Epidermal melanocyte (primary cell): ENCODE measurements around the gene GNG11.

Experiments used
- DNase-seq: peaks from one replicate; pipeline ENCODE4 v3.0.0; 2011; ENCODE audit warnings: low spot score; ENCODE audit not compliant: insufficient read length

The GNG11 gene

DNA sequence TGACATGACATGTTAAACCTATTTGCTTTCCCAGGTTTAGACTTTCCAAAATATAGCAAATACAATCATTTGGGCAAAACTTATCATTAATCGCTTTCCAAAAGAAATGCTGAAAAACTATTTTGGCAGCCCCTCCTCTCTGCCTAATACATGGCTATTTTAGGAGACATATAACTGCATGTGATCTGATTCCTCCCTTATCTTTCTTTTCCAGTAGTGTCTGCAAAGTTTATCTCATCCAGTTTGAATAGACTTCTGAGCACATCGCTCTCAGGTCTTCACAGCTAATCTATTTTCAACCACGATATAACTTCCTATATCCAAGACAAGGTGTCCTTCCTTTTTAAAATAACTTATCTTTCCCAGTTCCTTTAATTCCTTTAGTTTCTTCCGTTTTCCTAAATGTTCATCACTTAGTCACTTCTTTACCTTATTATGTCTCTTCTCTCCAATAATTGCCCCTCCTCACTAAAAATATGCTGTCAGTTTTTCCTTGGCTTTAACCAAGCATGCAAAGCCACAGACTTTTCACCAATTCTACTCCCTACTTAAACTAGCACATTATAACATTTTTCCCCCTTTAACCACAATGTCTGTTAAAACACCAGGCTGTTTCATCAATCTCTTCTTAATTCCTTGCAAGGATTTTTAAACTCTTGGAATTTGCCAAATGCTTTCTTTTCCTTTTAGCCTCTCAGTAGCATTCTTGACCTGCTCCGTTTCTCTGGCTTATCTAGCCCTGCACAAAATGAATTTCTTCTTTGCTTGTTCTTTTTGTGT is 24.4 kb downstream of the GNG11 start:
- no peak for DNase-seq

DNA sequence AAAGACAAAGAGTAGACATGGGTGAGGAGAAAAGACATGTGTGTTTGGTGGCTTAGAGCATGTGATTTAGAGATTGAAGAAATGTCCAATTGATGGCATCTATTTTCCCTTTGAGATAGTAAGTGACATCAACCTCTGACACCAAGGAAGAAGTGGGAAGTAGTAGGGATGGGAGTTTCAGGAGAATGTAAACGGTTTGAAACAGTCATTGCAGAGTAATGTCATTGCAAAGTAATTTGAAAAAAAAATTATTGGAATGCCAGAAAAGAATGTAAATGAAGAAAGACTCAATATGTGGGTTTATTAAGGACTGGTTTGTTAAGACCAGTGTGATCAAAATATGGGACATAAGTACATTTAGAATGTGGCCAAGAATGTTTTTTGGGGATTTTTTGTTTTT is 26.6 kb downstream of the GNG11 start:
- DNase-seq, result no peak

DNA sequence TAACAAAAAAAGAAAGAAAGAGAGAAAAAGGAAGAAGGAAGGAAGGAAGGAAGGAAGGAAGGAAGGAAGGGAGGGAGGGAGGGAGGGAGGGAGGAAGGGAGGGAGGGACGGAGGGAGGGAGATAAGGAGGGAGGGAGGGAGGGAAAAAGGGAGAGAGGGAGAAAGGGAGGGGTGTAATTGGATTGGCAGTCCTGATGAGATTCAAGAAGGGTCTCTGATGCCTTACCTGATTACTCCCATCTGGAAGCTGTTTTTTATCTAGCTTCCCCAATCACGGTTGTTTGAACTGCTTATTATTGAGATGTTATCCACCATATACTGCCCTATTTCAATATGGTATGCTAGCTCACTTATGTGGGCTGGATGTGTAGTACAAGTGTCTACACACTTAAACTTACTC is 27.3 kb downstream of the GNG11 start:
- DNase-seq, result no peak

DNA sequence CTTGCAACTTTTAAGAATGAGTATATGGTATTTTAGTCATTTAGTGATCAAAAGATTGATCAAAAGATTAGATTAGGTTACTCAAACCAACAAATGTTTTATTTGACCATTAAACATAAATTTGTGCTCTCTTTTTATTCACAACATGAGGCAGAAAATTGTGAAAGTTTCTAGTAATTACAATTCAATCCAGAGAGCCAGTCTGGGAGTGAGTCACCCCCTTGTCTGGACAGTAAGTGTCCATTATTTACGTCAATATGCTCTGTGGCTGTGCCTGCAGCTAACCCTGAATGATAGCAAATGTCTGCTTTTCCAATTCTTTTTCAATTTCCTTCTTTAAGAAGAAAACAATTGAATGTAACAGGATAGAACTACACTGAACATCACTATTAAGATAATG is 27.9 kb downstream of the GNG11 start:
- no peak for DNase-seq

DNA sequence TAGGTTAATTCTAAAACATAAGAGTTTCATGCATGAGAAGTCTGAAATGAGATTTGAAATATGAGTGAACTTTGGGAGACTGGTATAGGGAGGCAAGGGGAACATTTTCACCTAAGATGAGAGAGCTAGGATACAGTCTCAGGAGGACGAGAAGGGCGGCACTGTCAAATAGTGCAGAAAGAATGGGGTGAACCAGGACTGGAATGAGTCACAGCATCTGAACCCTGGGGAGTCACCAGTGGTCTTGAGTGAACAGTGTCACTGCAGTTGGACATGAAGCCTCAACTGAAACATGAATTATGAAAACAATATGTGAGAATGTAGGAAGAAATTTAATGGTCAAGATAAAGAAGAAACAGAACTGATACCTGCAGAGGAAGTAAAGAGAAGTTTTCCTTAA is 33.8 kb downstream of the GNG11 start:
- no peak for DNase-seq

DNA sequence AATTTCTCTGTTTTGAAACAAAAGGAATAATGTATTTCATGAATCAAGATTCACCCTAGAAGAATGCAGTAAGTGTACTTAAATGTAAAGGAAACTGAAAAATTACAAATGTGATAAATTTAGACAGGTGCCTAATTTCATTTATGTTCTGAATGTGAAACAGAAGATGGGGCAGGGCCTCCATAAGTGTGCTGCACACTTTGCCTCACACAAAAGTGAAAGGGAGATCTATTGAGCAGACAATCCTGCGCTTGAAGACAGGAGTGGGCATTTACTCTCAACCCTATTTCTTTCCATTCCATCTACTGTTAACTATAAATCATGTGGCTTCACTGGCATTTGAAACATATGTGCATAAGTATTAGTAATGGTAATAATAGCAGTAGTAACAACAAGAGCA is 36.2 kb downstream of the GNG11 start:
- no peak for DNase-seq

DNA sequence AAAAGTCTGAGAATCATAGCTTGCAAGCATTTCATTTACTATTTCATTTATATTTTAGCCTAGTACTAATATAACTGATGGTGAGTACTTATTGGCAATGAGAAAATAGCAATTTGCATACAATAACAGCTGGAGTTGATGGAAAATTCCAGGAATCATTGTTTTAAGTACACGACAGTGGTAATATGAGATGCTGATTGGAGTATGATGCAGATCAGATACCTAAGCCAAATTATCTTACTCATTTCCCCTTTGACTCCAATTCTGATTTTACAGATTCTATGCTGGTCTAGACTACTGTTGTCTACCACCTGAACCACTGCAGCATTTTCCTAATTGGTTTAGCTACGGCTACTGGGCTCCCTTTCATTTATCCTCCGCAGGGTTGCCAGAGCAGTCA is 36.7 kb downstream of the GNG11 start:
- no peak for DNase-seq

DNA sequence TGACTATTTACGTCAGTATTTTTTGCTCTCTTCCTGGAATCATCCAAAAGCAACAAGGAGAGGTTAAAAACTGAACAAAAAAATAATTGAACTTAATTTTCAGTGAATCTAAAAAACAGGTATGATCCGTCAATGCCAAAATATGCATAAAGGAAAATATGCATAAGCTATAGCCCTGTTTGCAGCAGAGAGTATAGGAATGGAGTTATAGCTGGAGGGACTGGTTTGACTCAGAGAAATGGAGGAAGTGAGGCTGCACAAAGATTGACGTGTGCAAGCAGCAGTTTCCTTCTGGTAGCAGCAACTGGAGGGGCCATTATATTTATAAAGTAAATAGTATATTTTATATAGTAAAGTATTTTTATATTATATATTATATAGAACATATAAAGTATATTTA is 37.1 kb downstream of the GNG11 start:
- no peak for DNase-seq

DNA sequence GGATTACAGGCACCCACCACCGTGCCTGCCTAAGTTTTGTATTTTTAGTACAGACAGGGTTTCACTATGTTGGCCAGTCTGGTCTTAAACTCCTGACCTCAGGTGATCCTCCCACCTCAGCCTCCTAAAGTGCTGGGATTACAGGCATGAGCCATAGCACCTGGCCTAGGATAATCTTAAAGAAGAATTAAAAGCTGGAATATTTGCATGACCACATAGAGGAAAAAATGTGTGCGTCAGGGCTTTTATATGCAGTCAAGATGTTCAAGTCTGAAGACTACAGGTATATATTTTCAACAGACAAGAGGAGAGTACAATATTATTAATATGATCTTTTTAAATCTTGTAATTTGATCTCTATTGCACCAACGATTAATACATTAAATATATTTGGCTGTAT is 39.5 kb downstream of the GNG11 start:
- no peak for DNase-seq

DNA sequence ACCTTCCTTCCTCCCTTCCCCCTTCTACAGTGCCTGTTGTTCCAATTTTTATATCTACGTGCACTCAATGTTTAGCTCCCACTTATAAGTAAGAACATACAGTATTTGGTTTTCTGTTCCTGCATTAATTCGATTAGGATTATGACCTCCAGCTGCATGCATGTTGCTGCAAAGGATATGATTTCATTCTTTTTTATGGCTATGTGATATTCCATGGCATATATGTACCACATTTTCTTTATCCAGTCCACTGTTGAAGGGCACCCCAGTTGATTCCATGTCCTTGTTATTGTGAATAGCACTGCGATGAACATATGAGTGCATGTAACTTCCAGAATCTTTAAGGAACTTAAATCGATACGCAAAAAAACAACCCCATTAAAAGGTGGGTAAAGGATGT is 42.7 kb downstream of the GNG11 start:
- no peak for DNase-seq

DNA sequence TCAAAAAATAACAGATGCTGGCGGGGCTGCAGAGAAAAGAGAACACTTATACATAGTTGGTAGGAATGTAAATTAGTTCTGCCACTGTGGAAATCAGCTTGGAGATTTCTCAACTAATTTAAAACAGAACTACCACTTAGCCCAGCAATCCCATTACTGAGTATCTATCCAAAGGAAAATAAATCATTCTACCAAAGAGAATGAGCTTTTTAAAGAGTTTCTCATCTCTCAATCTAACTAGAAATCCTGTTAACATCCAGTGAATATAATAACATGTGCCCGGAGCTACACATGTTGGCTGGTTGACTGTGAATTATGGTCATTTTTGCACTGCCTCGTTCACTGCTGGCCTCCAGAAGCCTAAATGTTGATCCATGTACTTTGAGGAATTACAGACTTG is 43.3 kb downstream of the GNG11 start:
- no peak for DNase-seq

DNA sequence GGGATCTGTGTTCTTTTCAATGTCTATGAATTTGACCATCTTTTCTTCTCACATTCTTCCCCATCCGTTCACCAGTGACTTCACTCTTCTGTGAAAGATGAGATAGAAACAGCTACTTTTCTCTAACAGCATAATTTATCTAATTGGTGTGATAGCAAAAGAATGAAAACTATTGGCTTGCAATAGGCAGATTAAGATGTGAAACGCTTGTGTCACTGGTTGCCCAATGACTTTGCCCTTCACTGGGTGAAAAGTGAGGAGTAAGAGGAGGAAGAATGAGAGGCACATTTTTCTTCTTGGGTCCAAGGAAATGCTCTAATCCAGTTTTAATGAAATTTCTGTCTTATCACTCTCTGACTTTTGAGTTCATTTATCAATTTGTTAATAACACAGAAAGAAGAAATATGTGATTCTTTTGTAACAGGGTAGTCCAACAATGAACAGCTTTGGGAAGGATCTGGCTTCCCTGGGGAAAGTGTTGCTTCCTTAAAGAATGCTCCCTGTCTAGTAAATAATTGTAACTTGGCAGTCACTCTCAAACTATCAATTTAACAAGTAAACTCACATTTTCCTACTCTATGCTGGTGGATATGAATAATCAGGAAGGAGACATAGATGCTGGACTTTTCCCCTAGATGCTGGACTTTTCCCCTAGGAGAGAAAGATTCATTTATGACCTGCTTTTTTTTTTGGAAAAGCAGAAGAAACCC is 47.5 kb downstream of the GNG11 start:
- no peak for DNase-seq

DNA sequence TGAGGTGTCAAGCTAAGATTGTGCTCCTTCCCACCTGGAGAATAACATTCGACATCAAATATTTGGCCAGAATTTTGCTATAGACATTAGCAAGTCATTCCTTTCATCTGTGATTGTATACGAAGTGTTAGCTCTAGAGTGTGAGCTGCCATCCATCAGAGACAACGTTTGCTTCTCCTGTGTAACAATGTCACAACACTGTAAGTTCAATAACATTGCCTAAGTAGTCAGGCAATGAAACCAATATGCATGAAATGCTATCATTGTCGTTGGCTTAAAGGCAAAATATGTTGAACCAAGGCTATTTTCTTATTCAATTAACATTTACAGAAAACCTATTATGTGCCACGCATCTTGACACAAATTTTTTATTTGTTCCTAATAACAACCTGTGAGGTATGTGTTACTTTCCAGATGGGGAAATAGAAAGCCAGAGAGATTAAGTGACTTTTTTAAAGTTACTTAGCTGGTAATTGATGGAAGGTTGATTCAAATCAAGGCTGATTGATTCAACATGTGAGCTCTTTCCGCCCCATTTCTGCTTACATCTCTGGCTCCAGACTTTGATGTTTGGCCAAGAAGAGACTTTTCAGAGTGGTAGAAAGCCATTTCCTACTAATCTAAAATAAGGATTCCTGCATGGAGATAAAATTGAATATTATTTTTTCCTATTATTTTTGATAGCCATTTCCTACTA is 50.6 kb downstream of the GNG11 start:
- no peak for DNase-seq

DNA sequence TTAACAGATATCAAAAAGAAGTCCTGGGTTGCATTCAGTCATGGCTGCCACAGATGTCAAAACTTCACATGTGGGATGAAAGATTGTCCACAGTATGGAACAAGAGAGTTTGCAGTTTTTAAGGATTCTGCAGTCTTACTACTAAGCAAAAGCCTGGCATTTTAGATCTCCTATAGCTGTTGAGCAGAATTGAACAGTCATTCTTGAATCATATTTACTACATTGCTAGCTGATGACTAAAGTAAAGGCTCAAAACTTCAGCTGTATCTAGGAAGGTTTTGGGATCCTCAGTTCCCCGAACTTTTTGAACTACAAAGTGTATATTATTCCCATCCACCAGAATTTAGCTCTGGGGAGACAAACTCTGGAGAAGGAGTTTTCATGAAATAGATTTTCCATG is 51.6 kb downstream of the GNG11 start:
- DNase-seq, result no peak

DNA sequence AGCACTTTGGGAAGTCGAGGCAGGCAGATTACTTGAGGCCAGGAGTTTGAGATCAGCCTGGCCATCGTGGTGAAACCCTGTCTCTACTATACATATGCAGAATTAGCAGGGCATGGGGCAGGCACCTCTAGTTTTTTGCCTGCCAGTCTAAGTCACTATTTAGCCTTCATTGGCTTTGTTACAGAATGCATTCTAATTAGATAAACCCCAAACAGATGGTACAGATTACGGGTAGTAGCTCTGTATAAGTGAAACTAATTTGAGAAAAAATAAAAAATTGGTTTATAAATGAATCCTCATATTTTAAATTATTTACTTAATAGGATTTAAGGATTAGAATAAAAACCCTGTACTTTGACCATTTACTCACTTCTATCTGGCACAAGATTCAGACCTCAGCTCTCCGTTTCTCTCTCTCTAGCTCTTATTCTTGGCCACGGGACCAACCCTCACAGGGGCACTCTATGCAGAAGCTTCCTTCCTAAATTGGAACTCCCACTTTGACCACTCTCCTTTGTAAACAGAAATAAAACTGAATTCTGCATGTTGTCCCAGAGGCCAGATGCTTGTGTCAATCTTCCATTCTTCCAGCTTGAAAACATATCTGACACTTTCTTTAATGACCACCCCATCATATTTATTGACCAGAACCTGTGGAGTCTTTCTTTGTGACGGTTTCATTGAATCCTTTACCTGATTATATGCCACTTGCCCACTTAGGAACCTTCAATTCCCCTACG is 55.8 kb downstream of the GNG11 start:
- DNase-seq, result no peak
